ENCODE measurements around the gene PCDHB1.

DNA sequence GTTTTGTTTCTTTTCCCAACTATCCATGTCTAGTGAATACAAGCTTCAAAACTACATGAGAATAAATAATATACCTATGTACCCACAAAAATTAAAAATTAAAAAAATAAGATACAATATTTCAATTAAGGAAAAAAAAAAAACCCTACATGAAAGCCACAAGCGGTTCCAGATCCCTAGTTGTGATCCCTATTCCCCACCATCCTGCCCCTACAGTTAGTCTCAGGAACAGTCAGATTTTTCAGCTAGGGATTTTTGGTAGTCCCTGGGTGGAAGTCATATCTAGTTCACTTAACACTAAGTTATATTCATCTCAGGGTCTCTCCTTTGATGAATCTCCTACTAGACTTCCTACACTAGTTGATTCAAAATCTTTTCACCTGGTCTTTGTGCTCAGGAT, 18.5 kb upstream of the PCDHB1 start:
- TF ChIP-seq, protein P1, sequence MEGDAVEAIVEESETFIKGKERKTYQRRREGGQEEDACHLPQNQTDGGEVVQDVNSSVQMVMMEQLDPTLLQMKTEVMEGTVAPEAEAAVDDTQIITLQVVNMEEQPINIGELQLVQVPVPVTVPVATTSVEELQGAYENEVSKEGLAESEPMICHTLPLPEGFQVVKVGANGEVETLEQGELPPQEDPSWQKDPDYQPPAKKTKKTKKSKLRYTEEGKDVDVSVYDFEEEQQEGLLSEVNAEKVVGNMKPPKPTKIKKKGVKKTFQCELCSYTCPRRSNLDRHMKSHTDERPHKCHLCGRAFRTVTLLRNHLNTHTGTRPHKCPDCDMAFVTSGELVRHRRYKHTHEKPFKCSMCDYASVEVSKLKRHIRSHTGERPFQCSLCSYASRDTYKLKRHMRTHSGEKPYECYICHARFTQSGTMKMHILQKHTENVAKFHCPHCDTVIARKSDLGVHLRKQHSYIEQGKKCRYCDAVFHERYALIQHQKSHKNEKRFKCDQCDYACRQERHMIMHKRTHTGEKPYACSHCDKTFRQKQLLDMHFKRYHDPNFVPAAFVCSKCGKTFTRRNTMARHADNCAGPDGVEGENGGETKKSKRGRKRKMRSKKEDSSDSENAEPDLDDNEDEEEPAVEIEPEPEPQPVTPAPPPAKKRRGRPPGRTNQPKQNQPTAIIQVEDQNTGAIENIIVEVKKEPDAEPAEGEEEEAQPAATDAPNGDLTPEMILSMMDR (IDR thresholded peaks at IDR 0.05): no peak
- TF ChIP-seq POLR2A (IDR thresholded peaks at IDR 0.05): no peak

Data from upper lobe of left lung (tissue), 4 donors.